Gastrocnemius medialis (tissue), 4 donors: ENCODE measurements around the gene UNC80. TPM values are rescaled to one million over a fixed set of nuclear protein-coding genes. Genes with fewer than 3 reads are reported as not detected.

Experiments
- ATAC-seq, 2 donors: fragments of 150-250 bp; one replicate each; pipeline ENCODE4 v1.9.1; 2016
- DNase-seq, 2 donors: peaks; one replicate each; pipeline ENCODE4 v3.0.0-alpha.2; 2019
- H3K27ac ChIP-seq, 4 donors: fragments of 200-600 bp; sonication (generic); 1 replicate in 1 of 4; 2 replicates in 3 of 4; pipeline ENCODE4 v1.5.1; 2016 to 2018; ENCODE audit warnings: mild to moderate bottlenecking in 2 of 4, moderate library complexity in 1 of 4
- H3K27me3 ChIP-seq, 3 donors: fragments of 200-600 bp; sonication (generic) in 2 of 3; 1 replicate in 1 of 3; 2 replicates in 2 of 3; pipeline versions ENCODE4 v1.5.1 to v1.6.0; 2016 to 2019; ENCODE audit warnings: mild to moderate bottlenecking in 1 of 3, moderate library complexity in 1 of 3
- H3K36me3 ChIP-seq, 2 donors: fragments of 200-600 bp; sonication (generic) in 1 of 2; one replicate each; pipeline ENCODE4 v1.5.1; 2017 to 2018
- H3K4me1 ChIP-seq, 2 donors: fragments of 200-600 bp; sonication (generic) in 1 of 2; one replicate each; pipeline ENCODE4 v1.5.1; 2016 to 2017; ENCODE audit warnings: mild to moderate bottlenecking in 2 of 2
- H3K4me3 ChIP-seq, 4 donors: fragments of 200-600 bp; sonication (generic) in 3 of 4; 1 replicate in 1 of 4; 2 replicates in 3 of 4; pipeline ENCODE4 v1.5.1; 2016 to 2019; ENCODE audit warnings: mild to moderate bottlenecking in 2 of 4
- H3K9me3 ChIP-seq, 3 donors: fragments of 200-600 bp; sonication (generic) in 2 of 3; 1 replicate in 1 of 3; 2 replicates in 2 of 3; pipeline ENCODE4 v1.5.1; 2016 to 2019
- CTCF ChIP-seq, 5 experiments: fragments of 450-650 bp in 3 of 5; fragments of 200-600 bp in 2 of 5; sonication (generic) in 2 of 5; IDR thresholded peaks in 4 of 5; conservative IDR thresholded peaks in 1 of 5; 1 replicate in 4 of 5; 2 replicates in 1 of 5; pipeline ENCODE4 v1.5.1; 2016 to 2019; ENCODE audit warnings: antibody characterized with exemption in 5 of 5, mild to moderate bottlenecking in 3 of 5, moderate library complexity in 3 of 5
- POLR2A ChIP-seq, 2 donors: fragments of 450-650 bp; IDR thresholded peaks; one replicate each; pipeline ENCODE4 v1.6.1; 2017; ENCODE audit warnings: antibody characterized with exemption in 2 of 2, mild to moderate bottlenecking in 2 of 2, moderate library complexity in 2 of 2
- in situ Hi-C, 4 donors: fragments of 200-750 bp; cut with MboI; loops; one replicate each; pipeline versions ENCODE4 v1.15.0 to v1.8.0; 2017; ENCODE audit warnings: low sequenced_read_pairs in 4 of 4
- intact Hi-C: fragments of 100-400 bp; cut with DNase I; formaldehyde crosslinking; loops from one replicate; pipeline ENCODE4 v1.15.1; 2023; ENCODE audit warnings: low total_unique reads
- total RNA-seq, 4 donors: library from RNA; depleted of rRNA; stranded (reverse); fragments of >200 nt; gene quantifications; one replicate each; pipeline versions ENCODE4 v1.1.0 to v1.2.3, GENCODE V29; 2016

UNC80 gene
- total RNA-seq, 4 donors from 2014 or later, result not detected

- H3K4me1 ChIP-seq, result no peaks in the 10 kb centered on the region
- in situ Hi-C loops (no loop called here), intact Hi-C loops (no loop called here)
- no peak for DNase-seq
- H3K27me3 ChIP-seq, result no peaks in the 10 kb centered on the region
- no peak overlapping the region for H3K4me3 ChIP-seq
- ATAC-seq, result no peak
- no peaks in the 10 kb centered on the region for H3K9me3 ChIP-seq
- TF ChIP-seq POLR2A (IDR thresholded peaks at IDR 0.05) (no peak), CTCF (IDR thresholded peaks at IDR 0.05 in 4 of 5, conservative IDR thresholded peaks at IDR 0.05 in 1 of 5) (no peak)
- H3K27ac ChIP-seq, result no peak overlapping the region
- H3K36me3 ChIP-seq, result no peaks in the 10 kb centered on the region
These were observed 33.7 kb downstream of the UNC80 start for GRCh38 chr2:209805351-209805750.

- in situ Hi-C loops, result no loop called here
- Histone ChIP-seq H3K4me3 (no peak overlapping the region), H3K27ac (no peak overlapping the region), H3K9me3 (no peaks in the 10 kb centered on the region), H3K27me3 (no peaks in the 10 kb centered on the region), H3K4me1 (no peaks in the 10 kb centered on the region), H3K36me3 (no peaks in the 10 kb centered on the region)
- no peak for ATAC-seq
- intact Hi-C loops, result no loop called here
- DNase-seq, result no peak
- no peak for TF ChIP-seq POLR2A (IDR thresholded peaks at IDR 0.05)
These were observed 34.7 kb downstream of the UNC80 start for GRCh38 chr2:209806318-209806717.

- Histone ChIP-seq H3K4me1 (no peaks in the 10 kb centered on the region), H3K27me3 (no peaks in the 10 kb centered on the region), H3K27ac (no peak overlapping the region), H3K9me3 (no peaks in the 10 kb centered on the region), H3K4me3 (no peak overlapping the region), H3K36me3 (no peaks in the 10 kb centered on the region)
- DNase-seq (no peak), ATAC-seq (no peak)
- intact Hi-C loops, result no loop called here
- in situ Hi-C loops, result no loop called here
- no peak for TF ChIP-seq POLR2A (IDR thresholded peaks at IDR 0.05)
- TF ChIP-seq CTCF (IDR thresholded peaks at IDR 0.05 in 4 of 5, conservative IDR thresholded peaks at IDR 0.05 in 1 of 5), result no peak
These were observed 36.9 kb downstream of the UNC80 start for GRCh38 chr2:209808521-209808920.

GRCh38 chr2:209809256-209809655, 37.6 kb downstream of the UNC80 start:
- TF ChIP-seq CTCF (IDR thresholded peaks at IDR 0.05 in 4 of 5, conservative IDR thresholded peaks at IDR 0.05 in 1 of 5) (no peak), POLR2A (IDR thresholded peaks at IDR 0.05) (no peak)
- no peaks in the 10 kb centered on the region for H3K4me1 ChIP-seq
- no peak overlapping the region for H3K27ac ChIP-seq
- intact Hi-C loops (no loop called here), in situ Hi-C loops (no loop called here)
- no peak overlapping the region for H3K4me3 ChIP-seq
- no peaks in the 10 kb centered on the region for H3K27me3 ChIP-seq
- DNase-seq (no peak), ATAC-seq (no peak)
- H3K9me3 ChIP-seq, result no peaks in the 10 kb centered on the region
- H3K36me3 ChIP-seq, result no peaks in the 10 kb centered on the region

- Histone ChIP-seq H3K9me3 (no peaks in the 10 kb centered on the region), H3K4me3 (no peak overlapping the region), H3K36me3 (no peaks in the 10 kb centered on the region), H3K27ac (no peak overlapping the region), H3K27me3 (no peaks in the 10 kb centered on the region), H3K4me1 (no peaks in the 10 kb centered on the region)
- intact Hi-C loops (no loop called here), in situ Hi-C loops (no loop called here)
- TF ChIP-seq POLR2A (IDR thresholded peaks at IDR 0.05), result no peak
- DNase-seq (no peak), ATAC-seq (no peak)
These were observed 46.2 kb downstream of the UNC80 start for GRCh38 chr2:209817844-209818271.

GRCh38 chr2:209818939-209819338, 47.3 kb downstream of the UNC80 start:
- TF ChIP-seq CTCF (IDR thresholded peaks at IDR 0.05 in 4 of 5, conservative IDR thresholded peaks at IDR 0.05 in 1 of 5) (no peak), POLR2A (IDR thresholded peaks at IDR 0.05) (no peak)
- DNase-seq (no peak), ATAC-seq (no peak)
- Histone ChIP-seq H3K27me3 (no peaks in the 10 kb centered on the region), H3K36me3 (no peaks in the 10 kb centered on the region), H3K4me1 (no peaks in the 10 kb centered on the region), H3K4me3 (no peak overlapping the region), H3K27ac (no peak overlapping the region), H3K9me3 (no peaks in the 10 kb centered on the region)
- in situ Hi-C loops, result no loop called here
- intact Hi-C loops, result no loop called here
